T-helper 2 cell treated with Interferon-gamma antibody and Interleukin-4, amounts not matched to agents 5 μg/mL and 100 μg/mL, for 36 hours (primary cell): ENCODE data around the gene CLEC3B.

Source experiments
- DNase-seq: peaks from one replicate; pipeline ENCODE4 v3.0.0; 2021; ENCODE audit warnings: low spot score
- H3K27ac Mint-ChIP-seq: one replicate; pipeline ENCODE4 v1.8.0; 2021; ENCODE audit warnings: mild to moderate bottlenecking, mixed read lengths
- H3K27me3 Mint-ChIP-seq: one replicate; pipeline ENCODE4 v1.8.0; 2021; ENCODE audit warnings: low read depth, mixed read lengths
- H3K36me3 Mint-ChIP-seq: one replicate; pipeline ENCODE4 v1.8.0; 2021; ENCODE audit warnings: low read depth, mixed read lengths
- H3K4me1 Mint-ChIP-seq: one replicate; pipeline ENCODE4 v1.8.0; 2021; ENCODE audit warnings: low read depth, mixed read lengths
- H3K4me3 Mint-ChIP-seq: one replicate; pipeline ENCODE4 v1.8.0; 2022; ENCODE audit warnings: mild to moderate bottlenecking, moderate library complexity, mixed read lengths
- H3K9me3 Mint-ChIP-seq: one replicate; pipeline ENCODE4 v1.8.0; 2021; ENCODE audit warnings: mixed read lengths

Gene CLEC3B

GRCh38 chr3:44993471-44994205, 32.5 kb upstream of the CLEC3B start:
- Mint-ChIP-seq H3K27ac (no peak overlapping the region), H3K4me1 (peaks cover 27% of the 10 kb centered on the region), H3K36me3 (peaks cover 43% of the 10 kb centered on the region), H3K27me3 (no peaks in the 10 kb centered on the region), H3K4me3 (no peak overlapping the region), H3K9me3 (no peaks in the 10 kb centered on the region)
- DNase-seq, result no peak

- Mint-ChIP-seq H3K36me3 (peaks cover 49% of the 10 kb centered on the region), H3K9me3 (no peaks in the 10 kb centered on the region), H3K27ac (no peak overlapping the region), H3K4me3 (no peak overlapping the region), H3K27me3 (no peaks in the 10 kb centered on the region), H3K4me1 (peaks cover 24% of the 10 kb centered on the region)
- DNase-seq, result no peak
Measured at GRCh38 chr3:44995142-44995770, 30.8 kb upstream of the CLEC3B start.

- Mint-ChIP-seq H3K27ac (no peak overlapping the region), H3K36me3 (peaks cover 47% of the 10 kb centered on the region), H3K9me3 (no peaks in the 10 kb centered on the region), H3K27me3 (no peaks in the 10 kb centered on the region), H3K4me1 (peaks cover 17% of the 10 kb centered on the region), H3K4me3 (no peak overlapping the region)
- no peak for DNase-seq
Measured at GRCh38 chr3:44996556-44996969, 29.5 kb upstream of the CLEC3B start.

DNA sequence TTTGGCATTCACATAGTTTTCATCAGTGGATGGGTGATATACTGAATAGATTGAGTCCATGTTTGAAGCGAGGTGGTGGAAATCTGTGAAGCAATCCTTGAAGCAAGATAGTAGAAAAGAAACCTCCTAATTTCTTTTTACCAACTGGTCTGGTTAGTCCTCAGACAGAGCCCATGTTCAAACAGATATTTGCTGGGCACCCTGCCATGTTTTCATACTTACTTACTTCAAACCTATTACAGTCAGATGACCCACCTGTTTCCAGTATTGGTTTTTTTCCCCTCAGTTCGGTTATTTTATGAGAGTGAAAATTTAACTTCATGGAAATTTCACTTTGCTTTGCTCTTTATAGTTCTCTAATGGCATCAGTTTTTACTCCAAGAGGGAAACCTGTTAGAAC, 26.3 kb upstream of the CLEC3B start:
- H3K27ac Mint-ChIP-seq, result no peak overlapping the region
- peaks cover 8% of the 10 kb centered on the region for H3K4me1 Mint-ChIP-seq
- no peak overlapping the region for H3K4me3 Mint-ChIP-seq
- H3K27me3 Mint-ChIP-seq, result no peaks in the 10 kb centered on the region
- peaks cover 50% of the 10 kb centered on the region for H3K36me3 Mint-ChIP-seq
- H3K9me3 Mint-ChIP-seq, result peaks cover 2% of the 10 kb centered on the region
- no peak for DNase-seq

GRCh38 chr3:45000823-45001222, 25.3 kb upstream of the CLEC3B start:
- Mint-ChIP-seq H3K36me3 (peaks cover 61% of the 10 kb centered on the region), H3K27me3 (no peaks in the 10 kb centered on the region), H3K4me3 (no peak overlapping the region), H3K4me1 (peaks cover 14% of the 10 kb centered on the region), H3K27ac (no peak overlapping the region), H3K9me3 (peaks cover 9% of the 10 kb centered on the region)
- DNase-seq, result no peak

GRCh38 chr3:45001738-45002137, 24.4 kb upstream of the CLEC3B start:
- Mint-ChIP-seq H3K36me3 (peaks cover 61% of the 10 kb centered on the region), H3K4me1 (peaks cover 7% of the 10 kb centered on the region), H3K27ac (no peak overlapping the region), H3K27me3 (no peaks in the 10 kb centered on the region), H3K4me3 (no peak overlapping the region), H3K9me3 (peaks cover 9% of the 10 kb centered on the region)
- DNase-seq, result no peak

GRCh38 chr3:45002139-45002660, 23.9 kb upstream of the CLEC3B start:
- H3K9me3 Mint-ChIP-seq, result peaks cover 9% of the 10 kb centered on the region
- H3K4me1 Mint-ChIP-seq, result peaks cover 9% of the 10 kb centered on the region
- no peak overlapping the region for H3K4me3 Mint-ChIP-seq
- peaks cover 64% of the 10 kb centered on the region for H3K36me3 Mint-ChIP-seq
- DNase-seq, result no peak
- H3K27ac Mint-ChIP-seq, result no peak overlapping the region
- H3K27me3 Mint-ChIP-seq, result no peaks in the 10 kb centered on the region

DNA sequence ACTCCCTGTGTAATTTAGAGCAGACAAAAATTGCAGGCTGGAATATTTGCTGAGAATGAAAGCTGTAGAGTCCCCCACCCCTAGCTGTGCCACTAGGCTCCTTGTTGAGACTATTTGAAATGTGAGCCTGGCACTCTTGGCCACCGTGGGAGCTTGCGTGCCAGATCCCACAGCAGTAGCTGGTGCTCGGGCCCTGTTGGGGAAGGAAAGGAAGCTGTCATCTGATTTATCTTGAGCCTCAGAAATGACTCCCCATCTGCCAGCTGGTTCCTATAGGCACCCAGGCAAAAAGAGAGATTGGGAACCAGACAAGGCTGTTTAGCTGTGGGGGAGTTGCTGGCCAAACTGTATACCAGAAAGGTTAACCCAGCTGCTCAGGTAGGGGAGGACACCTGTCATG, 23.4 kb upstream of the CLEC3B start:
- Mint-ChIP-seq H3K27me3 (no peaks in the 10 kb centered on the region), H3K9me3 (peaks cover 9% of the 10 kb centered on the region), H3K4me3 (no peak overlapping the region), H3K36me3 (peaks cover 66% of the 10 kb centered on the region), H3K4me1 (peaks cover 9% of the 10 kb centered on the region), H3K27ac (peak overlapping the region; percentile 24)
- no peak for DNase-seq

DNA sequence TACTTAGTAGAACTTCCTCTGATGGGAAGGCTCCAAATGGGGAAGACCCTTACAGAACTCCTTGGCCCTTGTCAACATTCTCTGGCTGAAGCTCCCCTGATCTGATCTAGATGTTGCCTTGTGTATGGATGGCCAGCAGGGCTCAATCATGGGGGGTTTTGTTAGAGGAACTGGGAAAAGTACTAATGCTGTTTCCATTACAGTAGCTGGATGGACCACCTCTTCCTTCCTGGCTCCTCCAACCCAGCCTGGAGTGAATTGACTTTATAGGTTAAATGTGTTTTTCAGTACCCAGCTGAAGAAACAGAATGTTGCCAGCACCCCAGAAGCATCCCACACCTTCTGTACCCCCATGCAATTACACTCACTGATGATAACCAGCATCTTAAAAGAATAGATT, 22.7 kb upstream of the CLEC3B start:
- Mint-ChIP-seq H3K36me3 (peaks cover 64% of the 10 kb centered on the region), H3K4me3 (no peak overlapping the region), H3K27me3 (no peaks in the 10 kb centered on the region), H3K9me3 (peaks cover 9% of the 10 kb centered on the region), H3K4me1 (peaks cover 12% of the 10 kb centered on the region), H3K27ac (no peak overlapping the region)
- no peak for DNase-seq

DNA sequence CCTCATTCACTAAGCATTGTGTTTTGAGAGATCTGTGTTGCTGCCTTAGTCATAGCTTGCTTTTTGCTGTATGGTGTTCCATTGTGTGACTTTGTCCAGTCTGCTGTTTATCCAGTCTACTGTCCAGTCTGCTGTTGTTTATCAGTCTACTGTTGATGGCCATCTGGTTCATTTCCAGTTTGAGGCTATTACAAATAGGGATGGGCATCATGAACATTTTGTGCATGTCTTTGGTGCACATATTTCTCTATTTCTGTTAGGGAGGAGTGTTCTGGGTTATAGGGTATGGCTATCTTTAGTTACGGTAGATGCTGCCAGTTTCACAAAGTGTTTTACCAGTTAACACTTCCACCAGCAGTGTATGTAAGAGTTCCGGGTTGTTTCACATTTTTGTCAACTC, 22.2 kb upstream of the CLEC3B start:
- DNase-seq, result no peak
- Mint-ChIP-seq H3K27ac (no peak overlapping the region), H3K4me3 (no peak overlapping the region), H3K36me3 (peaks cover 60% of the 10 kb centered on the region), H3K27me3 (no peaks in the 10 kb centered on the region), H3K9me3 (peaks cover 9% of the 10 kb centered on the region), H3K4me1 (peaks cover 12% of the 10 kb centered on the region)

GRCh38 chr3:45007091-45007490, 19.0 kb upstream of the CLEC3B start:
- no peak for DNase-seq
- Mint-ChIP-seq H3K27ac (peak overlapping the region; percentile 70), H3K9me3 (peaks cover 9% of the 10 kb centered on the region), H3K27me3 (no peaks in the 10 kb centered on the region), H3K36me3 (peaks cover 57% of the 10 kb centered on the region), H3K4me3 (no peak overlapping the region), H3K4me1 (peaks cover 21% of the 10 kb centered on the region)

DNA sequence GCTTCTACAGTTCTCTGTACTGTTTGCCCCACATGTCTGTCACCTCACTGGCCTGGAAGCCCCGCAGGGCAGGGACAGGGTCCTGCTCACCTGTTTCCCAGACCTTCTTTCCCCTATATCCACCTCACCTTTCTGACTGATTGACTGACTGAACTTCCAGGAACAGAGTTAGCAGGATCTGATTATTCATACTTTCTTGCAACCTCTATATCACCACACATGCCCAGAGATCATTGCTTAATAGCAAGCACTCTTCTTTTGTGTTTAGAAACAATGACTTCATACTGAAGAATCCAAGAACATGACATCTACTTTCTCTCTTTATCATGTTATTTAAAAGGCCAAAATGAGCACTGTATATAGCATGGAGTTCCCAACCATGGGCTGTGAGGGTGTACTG, 18.0 kb upstream of the CLEC3B start:
- H3K36me3 Mint-ChIP-seq, result peaks cover 60% of the 10 kb centered on the region
- DNase-seq, result no peak
- H3K4me1 Mint-ChIP-seq, result peaks cover 22% of the 10 kb centered on the region
- no peak overlapping the region for H3K4me3 Mint-ChIP-seq
- peak overlapping the region; percentile 24 for H3K27ac Mint-ChIP-seq
- peaks cover 9% of the 10 kb centered on the region for H3K9me3 Mint-ChIP-seq
- no peaks in the 10 kb centered on the region for H3K27me3 Mint-ChIP-seq

GRCh38 chr3:45009868-45010267, 16.2 kb upstream of the CLEC3B start:
- H3K27me3 Mint-ChIP-seq, result no peaks in the 10 kb centered on the region
- peaks cover 22% of the 10 kb centered on the region for H3K4me1 Mint-ChIP-seq
- H3K36me3 Mint-ChIP-seq, result peaks cover 47% of the 10 kb centered on the region
- H3K9me3 Mint-ChIP-seq, result peaks cover 5% of the 10 kb centered on the region
- no peak for DNase-seq
- H3K27ac Mint-ChIP-seq, result no peak overlapping the region
- no peak overlapping the region for H3K4me3 Mint-ChIP-seq

DNA sequence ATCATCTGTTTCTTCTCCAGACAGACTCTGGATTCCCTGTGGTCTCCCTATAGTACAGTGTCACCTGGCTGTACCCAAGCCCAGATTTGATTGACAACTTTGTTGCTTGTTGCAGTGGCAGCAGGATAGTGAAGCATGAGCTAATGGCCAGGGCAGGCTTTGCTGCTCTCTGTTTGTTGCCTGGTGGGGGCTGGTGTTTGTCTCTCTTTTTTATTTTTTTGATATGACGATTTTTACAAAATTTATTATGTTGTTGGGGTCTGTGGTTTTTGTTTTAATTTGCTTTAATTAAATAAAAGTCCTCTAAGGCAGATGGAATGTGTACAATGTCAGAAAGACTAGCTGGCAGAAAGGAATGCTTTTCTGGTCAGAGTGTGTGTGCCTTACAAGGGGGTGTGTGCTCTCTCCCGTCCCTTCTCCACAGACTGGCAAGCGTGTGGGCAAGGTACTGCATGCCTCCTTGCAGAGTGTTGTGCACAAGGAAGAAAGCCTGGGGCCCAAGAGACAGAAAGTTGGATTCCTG, 15.2 kb upstream of the CLEC3B start:
- peak overlapping the region; percentile 43 for H3K27ac Mint-ChIP-seq
- H3K4me3 Mint-ChIP-seq, result no peak overlapping the region
- peaks cover 15% of the 10 kb centered on the region for H3K4me1 Mint-ChIP-seq
- DNase-seq, result no peak
- no peaks in the 10 kb centered on the region for H3K9me3 Mint-ChIP-seq
- H3K36me3 Mint-ChIP-seq, result peaks cover 37% of the 10 kb centered on the region
- H3K27me3 Mint-ChIP-seq, result no peaks in the 10 kb centered on the region
